IMR-90 (cell line): ENCODE data around the gene FUT4. TPM values are rescaled to one million over a fixed set of nuclear protein-coding genes. Genes with fewer than 3 reads are reported as not detected.

Experiments used
- ATAC-seq: fragments of 200-7000 bp; cut with Tn5 transposase; 2 replicates; pipeline ENCODE4 v1.9.1; 2020; ENCODE audit warnings: low read depth, mild to moderate bottlenecking, moderate library complexity
- BruUV-seq: library from RNA; stranded (reverse); fragments of 400-500 nt; replicated peaks from 2 replicates; lab custom pipeline; 2021; lab: Mats Ljungman, UMichigan
- CTCF ChIA-PET: fragments of 300-600 bp; formaldehyde crosslinking; extraction: SDS; loops from one replicate; lab custom pipeline; 2021; ENCODE audit warnings: antibody characterized with exemption; lab: Yijun Ruan, JAX
- POLR2A ChIA-PET: fragments of 300-600 bp; sonication (Branson Sonifier 250); formaldehyde crosslinking; loops from one replicate; lab custom pipeline; 2022; ENCODE audit warnings: antibody characterized with exemption; ENCODE audit not compliant: unreplicated experiment; lab: Charles Lee
- DNase-seq: peaks from one replicate; pipeline ENCODE4 v3.0.0; 2013
- H2AFZ ChIP-seq: replicated peaks from 2 replicates; pipeline ENCODE3; 2013; ENCODE audit warnings: low read length, mild to moderate bottlenecking; ENCODE audit not compliant: poor library complexity
- H2AK5ac ChIP-seq: 2 replicates; pipeline ENCODE4 v1.6.1; 2013; ENCODE audit warnings: low read depth, low read length, inconsistent platforms
- H2AK9ac ChIP-seq: replicated peaks from 2 replicates; pipeline ENCODE3; 2013; ENCODE audit warnings: mild to moderate bottlenecking, low read depth, low read length, moderate library complexity; ENCODE audit not compliant: poor library complexity
- H2BK120ac ChIP-seq: 2 replicates; pipeline ENCODE4 v1.6.1; 2013; ENCODE audit warnings: low read depth, low read length, inconsistent platforms
- H2BK15ac ChIP-seq: 3 replicates; pipeline ENCODE4 v1.6.1; 2013; ENCODE audit warnings: low read depth, low read length, inconsistent platforms
- H2BK20ac ChIP-seq: 2 replicates; pipeline ENCODE4 v1.6.1; 2013; ENCODE audit warnings: low read depth, mild to moderate bottlenecking, inconsistent platforms, low read length, moderate library complexity
- H2BK5ac ChIP-seq: 2 replicates; pipeline ENCODE4 v1.6.1; 2013; ENCODE audit warnings: mild to moderate bottlenecking, low read depth, low read length, inconsistent platforms; ENCODE audit not compliant: poor library complexity, severe bottlenecking
- H3K14ac ChIP-seq: replicated peaks from 2 replicates; pipeline ENCODE4 v1.6.1; 2013; ENCODE audit warnings: low read depth, low read length, inconsistent platforms
- H3K18ac ChIP-seq: 2 replicates; pipeline ENCODE4 v1.6.1; 2013; ENCODE audit warnings: low read depth, low read length, control low read depth
- H3K23ac ChIP-seq: 2 replicates; pipeline ENCODE4 v1.6.1; 2013; ENCODE audit warnings: low read depth, low read length, inconsistent platforms
- H3K27ac ChIP-seq: 2 replicates; pipeline ENCODE4 v1.5.1; 2013; ENCODE audit warnings: mild to moderate bottlenecking, control low read depth, low read length; ENCODE audit not compliant: insufficient read depth
- H3K27me3 ChIP-seq: 2 replicates; pipeline ENCODE4 v1.6.1; 2013; ENCODE audit warnings: low read length; ENCODE audit not compliant: control insufficient read depth, insufficient read depth
- H3K36me3 ChIP-seq: 2 replicates; pipeline ENCODE4 v1.6.1; 2013; ENCODE audit warnings: low read length, mixed read lengths; ENCODE audit not compliant: control insufficient read depth, insufficient read depth
- H3K4ac ChIP-seq: 2 replicates; pipeline ENCODE4 v1.6.1; 2013; ENCODE audit warnings: low read depth, low read length, inconsistent platforms
- H3K4me1 ChIP-seq: 2 replicates; pipeline ENCODE4 v1.6.1; 2013; ENCODE audit warnings: low read length, mixed read lengths; ENCODE audit not compliant: control insufficient read depth, insufficient read depth
- H3K4me2 ChIP-seq: 2 replicates; pipeline ENCODE4 v1.6.1; 2013; ENCODE audit warnings: low read depth, mild to moderate bottlenecking, control low read depth, low read length, moderate library complexity
- H3K4me3 ChIP-seq: 2 replicates; pipeline ENCODE4 v1.5.1; 2013; ENCODE audit warnings: low read depth, mild to moderate bottlenecking, control low read depth, low read length, moderate library complexity; ENCODE audit not compliant: insufficient read depth
- H3K56ac ChIP-seq: 2 replicates; pipeline ENCODE4 v1.6.1; 2013; ENCODE audit warnings: low read length, inconsistent platforms; ENCODE audit not compliant: insufficient read depth; ENCODE audit errors: extremely low read depth
- H3K79me1 ChIP-seq, 2 experiments: 2 replicates each; pipeline ENCODE4 v1.6.1; 2013; ENCODE audit warnings: low read length in 2 of 2, inconsistent platforms in 1 of 2, low read depth in 1 of 2
- H3K9ac ChIP-seq: 2 replicates; pipeline ENCODE4 v1.6.1; 2013; ENCODE audit warnings: low read depth, low read length, control low read depth
- H3K9me1 ChIP-seq: 2 replicates; pipeline ENCODE4 v1.6.1; 2013; ENCODE audit warnings: low read length, inconsistent platforms; ENCODE audit not compliant: insufficient read depth
- H3K9me3 ChIP-seq: 2 replicates; pipeline ENCODE4 v1.6.1; 2013; ENCODE audit warnings: low read length; ENCODE audit not compliant: control insufficient read depth, insufficient read depth
- H4K20me1 ChIP-seq: 2 replicates; pipeline ENCODE4 v1.6.1; 2013; ENCODE audit warnings: low read length, inconsistent platforms; ENCODE audit not compliant: insufficient read depth
- H4K5ac ChIP-seq: 2 replicates; pipeline ENCODE4 v1.6.1; 2013; ENCODE audit warnings: mild to moderate bottlenecking, low read depth, low read length, control low read depth
- H4K8ac ChIP-seq, 2 experiments: 2 replicates each; pipeline ENCODE4 v1.6.1; 2013; ENCODE audit warnings: low read depth in 2 of 2, low read length in 2 of 2, control low read depth in 1 of 2, inconsistent platforms in 1 of 2
- H4K91ac ChIP-seq: 2 replicates; pipeline ENCODE4 v1.6.1; 2013; ENCODE audit warnings: low read depth, low read length, inconsistent platforms; ENCODE audit not compliant: insufficient read depth
- BHLHE40 ChIP-seq: fragments of 150-350 bp; IDR thresholded peaks from 2 replicates; pipeline ENCODE4 v1.6.1; 2016; ENCODE audit warnings: mild to moderate bottlenecking, low read depth, low read length
- CHD1 ChIP-seq: IDR thresholded peaks from 2 replicates; pipeline ENCODE4 v1.6.1; 2012; ENCODE audit warnings: low read depth, low read length, improper control_type of control experiment
- FOS ChIP-seq: fragments of 150-350 bp; IDR thresholded peaks from 2 replicates; pipeline ENCODE4 v1.6.1; 2016; ENCODE audit warnings: low read depth, low read length
- MAFK ChIP-seq: IDR thresholded peaks from 2 replicates; pipeline ENCODE4 v1.6.1; 2012; ENCODE audit warnings: low read depth, low read length, improper control_type of control experiment
- MXI1 ChIP-seq: IDR thresholded peaks from 2 replicates; pipeline ENCODE4 v1.6.1; 2012; ENCODE audit warnings: low read depth, mild to moderate bottlenecking, low read length, moderate library complexity, borderline replicate concordance
- RAD21 ChIP-seq: IDR thresholded peaks from 2 replicates; pipeline ENCODE4 v1.6.1; 2012; ENCODE audit warnings: low read length, improper control_type of control experiment
- RCOR1 ChIP-seq: IDR thresholded peaks from 2 replicates; pipeline ENCODE4 v1.6.1; 2012; ENCODE audit warnings: mild to moderate bottlenecking, low read length, improper control_type of control experiment; ENCODE audit not compliant: insufficient replicate concordance
- WGBS, 2 experiments: methylation state at CpG; one replicate each; pipeline versions ENCODE4 v1.1.5 to v1.1.7; 2013; ENCODE audit warnings: missing lambda C conversion rate in 2 of 2; ENCODE audit not compliant: insufficient read length in 1 of 2; ENCODE audit errors: extremely low coverage in 2 of 2; 5-methylcytosine and 5-hydroxymethylcytosine counted together
- dilution Hi-C: fragments of 300-500 bp; cut with HindIII; formaldehyde crosslinking; loops from one replicate; pipeline ENCODE4 v1.14.3; 2018; ENCODE audit warnings: low sequenced_read_pairs; ENCODE audit not compliant: unreplicated experiment
- in situ Hi-C: fragments of 300-500 bp; cut with MboI; formaldehyde crosslinking; loops from 3 replicates; pipeline ENCODE4 v1.14.3; 2019; ENCODE audit warnings: low sequenced_read_pairs, inconsistent platforms, mixed read lengths
- intact Hi-C: fragments of 100-400 bp; cut with micrococcal nuclease; formaldehyde crosslinking; loops from 2 replicates; pipeline ENCODE4 v1.10.0; 2022
- polyA plus RNA-seq, 3 experiments: library from polyadenylated mRNA; depleted of rRNA; stranded (reverse); fragments of >200 nt; gene quantifications; 2 replicates each; pipeline ENCODE4 v1.2.3, GENCODE V29; 2012; ENCODE audit warnings: low replicate concordance in 1 of 3
- total RNA-seq: library from RNA; depleted of rRNA; stranded (reverse); fragments of >200 nt; gene quantifications from 2 replicates; pipeline ENCODE4 v1.2.3, GENCODE V29; 2012
- TF ChIP-seq, protein P1 (sequence below): fragments of 150-350 bp; IDR thresholded peaks from 2 replicates; pipeline ENCODE4 v1.6.1; 2017; ENCODE audit warnings: mild to moderate bottlenecking, antibody characterized with exemption, low read length, low read depth
- TF ChIP-seq, protein P2 (sequence below): fragments of 150-350 bp; IDR thresholded peaks from 2 replicates; pipeline ENCODE4 v1.6.1; 2016; ENCODE audit warnings: low read depth, mild to moderate bottlenecking, low read length, moderate library complexity, borderline replicate concordance

The FUT4 gene
- total and polyA plus RNA-seq, 2 of the 4 experiments (the other 2 are of a cell fraction): 2.2 to 2.4 TPM

DNA sequence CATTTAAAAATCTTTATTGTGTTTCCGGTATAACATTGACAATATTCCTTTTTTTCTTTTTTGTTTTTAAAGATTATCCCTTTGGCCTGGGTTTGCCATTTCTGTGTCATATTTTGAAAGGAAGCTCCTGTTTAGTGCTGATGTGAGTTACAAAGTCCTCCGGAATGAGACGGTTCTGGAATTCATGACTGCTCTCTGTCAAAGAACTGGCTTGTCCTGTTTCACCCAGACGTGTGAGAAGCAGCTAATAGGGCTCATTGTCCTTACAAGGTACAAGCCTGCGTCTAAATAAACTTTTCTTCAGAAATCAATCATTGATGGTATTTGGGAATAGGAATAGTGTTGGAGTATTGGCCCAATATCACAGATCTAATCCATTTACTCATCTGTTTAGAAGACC lies 43.3 kb downstream of the FUT4 start:
- H2BK5ac ChIP-seq: no peak overlapping the region
- H2BK120ac ChIP-seq: no peak overlapping the region
- in situ Hi-C loops: no loop called here
- H3K23ac ChIP-seq: no peak overlapping the region
- ATAC-seq (no peak), DNase-seq (no peak)
- H3K79me1 ChIP-seq: no peaks in the 10 kb centered on the region
- H4K20me1 ChIP-seq: no peaks in the 10 kb centered on the region
- H3K14ac ChIP-seq: no peak overlapping the region
- H3K18ac ChIP-seq: no peak overlapping the region
- H3K56ac ChIP-seq: no peak overlapping the region
- peaks cover 9% of the 10 kb centered on the region for H3K27me3 ChIP-seq
- H4K8ac ChIP-seq: no peak overlapping the region
- no peaks in the 10 kb centered on the region for H3K36me3 ChIP-seq
- H2AK5ac ChIP-seq: no peak overlapping the region
- H3K4me1 ChIP-seq: peaks cover 2% of the 10 kb centered on the region
- no peak overlapping the region for H3K9ac ChIP-seq
- H2BK20ac ChIP-seq: no peak overlapping the region
- no peak overlapping the region for H4K5ac ChIP-seq
- no peak overlapping the region for H3K4me3 ChIP-seq
- no peak overlapping the region for H3K4ac ChIP-seq
- H3K9me3 ChIP-seq: no peaks in the 10 kb centered on the region
- POLR2A ChIA-PET: no interaction called here
- TF ChIP-seq, protein P1, sequence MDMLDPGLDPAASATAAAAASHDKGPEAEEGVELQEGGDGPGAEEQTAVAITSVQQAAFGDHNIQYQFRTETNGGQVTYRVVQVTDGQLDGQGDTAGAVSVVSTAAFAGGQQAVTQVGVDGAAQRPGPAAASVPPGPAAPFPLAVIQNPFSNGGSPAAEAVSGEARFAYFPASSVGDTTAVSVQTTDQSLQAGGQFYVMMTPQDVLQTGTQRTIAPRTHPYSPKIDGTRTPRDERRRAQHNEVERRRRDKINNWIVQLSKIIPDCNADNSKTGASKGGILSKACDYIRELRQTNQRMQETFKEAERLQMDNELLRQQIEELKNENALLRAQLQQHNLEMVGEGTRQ: no peak
- TF ChIP-seq MXI1 (no peak), RAD21 (no peak), FOS (no peak), RCOR1 (no peak), CHD1 (no peak), MAFK (no peak), BHLHE40 (no peak)
- TF ChIP-seq, protein P2, sequence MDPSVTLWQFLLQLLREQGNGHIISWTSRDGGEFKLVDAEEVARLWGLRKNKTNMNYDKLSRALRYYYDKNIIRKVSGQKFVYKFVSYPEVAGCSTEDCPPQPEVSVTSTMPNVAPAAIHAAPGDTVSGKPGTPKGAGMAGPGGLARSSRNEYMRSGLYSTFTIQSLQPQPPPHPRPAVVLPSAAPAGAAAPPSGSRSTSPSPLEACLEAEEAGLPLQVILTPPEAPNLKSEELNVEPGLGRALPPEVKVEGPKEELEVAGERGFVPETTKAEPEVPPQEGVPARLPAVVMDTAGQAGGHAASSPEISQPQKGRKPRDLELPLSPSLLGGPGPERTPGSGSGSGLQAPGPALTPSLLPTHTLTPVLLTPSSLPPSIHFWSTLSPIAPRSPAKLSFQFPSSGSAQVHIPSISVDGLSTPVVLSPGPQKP: no peak
- intact Hi-C loops: no loop called here
- H2AK9ac ChIP-seq: no peak overlapping the region
- H2BK15ac ChIP-seq: no peak overlapping the region
- dilution Hi-C loops: no loop called here
- no peaks in the 10 kb centered on the region for H3K9me1 ChIP-seq
- WGBS, 2 experiments: no CpG with 5 or more reads among the region's 5 CpGs
- H2AFZ ChIP-seq: no peak overlapping the region
- no TSS peak for BruUV-seq
- H3K27ac ChIP-seq: no peak overlapping the region
- CTCF ChIA-PET: interaction anchor here (1.5 kb wide), 1 partner anchor 12 kb away, joined by 3 read pairs; no protein-coding TSS in a partner anchor
- H3K4me2 ChIP-seq: no peak overlapping the region
- H4K91ac ChIP-seq: no peak overlapping the region
